GM06990 (cell line): ENCODE results near the gene DGKE.

Source experiments
- DNase-seq: peaks from one replicate; pipeline ENCODE4 v3.0.0-alpha.2; 2011; ENCODE audit not compliant: insufficient read length; ENCODE audit errors: extremely low read depth
- H3K27me3 ChIP-seq: replicated peaks from 2 replicates; pipeline ENCODE4 v1.6.0; 2011; ENCODE audit warnings: low read length; ENCODE audit not compliant: control insufficient read depth, insufficient read depth
- H3K36me3 ChIP-seq: 2 replicates; pipeline ENCODE4 v1.5.1; 2011; ENCODE audit warnings: low read length; ENCODE audit not compliant: control insufficient read depth, insufficient read depth
- H3K4me3 ChIP-seq: replicated peaks from 2 replicates; pipeline ENCODE4 v1.5.1; 2011; ENCODE audit warnings: low read depth, mild to moderate bottlenecking, control low read depth, low read length
- CTCF ChIP-seq: IDR thresholded peaks from 2 replicates; pipeline ENCODE4 v1.5.1; 2011; ENCODE audit warnings: low read length, control low read depth, mild to moderate bottlenecking, inconsistent platforms; ENCODE audit not compliant: insufficient read depth, poor library complexity, severe bottlenecking

The DGKE gene

GRCh38 chr17:56851008-56851407 is 17.1 kb downstream of the DGKE start:
- TF ChIP-seq CTCF: no peak
- H3K36me3 ChIP-seq: peaks cover 3% of the 10 kb centered on the region
- no peak overlapping the region for H3K4me3 ChIP-seq
- H3K27me3 ChIP-seq: no peaks in the 10 kb centered on the region
- no peak for DNase-seq

- H3K4me3 ChIP-seq: no peak overlapping the region
- TF ChIP-seq CTCF: no peak
- peaks cover 10% of the 10 kb centered on the region for H3K36me3 ChIP-seq
- no peaks in the 10 kb centered on the region for H3K27me3 ChIP-seq
- DNase-seq: no peak
These were observed 27.9 kb downstream of the DGKE start for GRCh38 chr17:56861899-56862298.

GRCh38 chr17:56863974-56864373 is 30.0 kb downstream of the DGKE start:
- no peaks in the 10 kb centered on the region for H3K27me3 ChIP-seq
- peaks cover 8% of the 10 kb centered on the region for H3K36me3 ChIP-seq
- no peak for TF ChIP-seq CTCF
- no peak overlapping the region for H3K4me3 ChIP-seq
- no peak for DNase-seq

GRCh38 chr17:56866076-56866475 is 32.1 kb downstream of the DGKE start:
- H3K4me3 ChIP-seq: no peak overlapping the region
- H3K27me3 ChIP-seq: no peaks in the 10 kb centered on the region
- peaks cover 5% of the 10 kb centered on the region for H3K36me3 ChIP-seq
- no peak for TF ChIP-seq CTCF
- no peak for DNase-seq

GRCh38 chr17:56866496-56866895 is 32.5 kb downstream of the DGKE start:
- H3K36me3 ChIP-seq: peaks cover 5% of the 10 kb centered on the region
- no peak overlapping the region for H3K4me3 ChIP-seq
- TF ChIP-seq CTCF: no peak
- H3K27me3 ChIP-seq: no peaks in the 10 kb centered on the region
- no peak for DNase-seq

GRCh38 chr17:56867948-56868376 is 34.0 kb downstream of the DGKE start:
- Histone ChIP-seq H3K27me3 (no peaks in the 10 kb centered on the region), H3K36me3 (peaks cover 3% of the 10 kb centered on the region), H3K4me3 (no peak overlapping the region)
- DNase-seq: no peak
- TF ChIP-seq CTCF: no peak
